CD14-positive monocyte (primary cell): ENCODE measurements around the gene PCNT. TPM values are rescaled to one million over a fixed set of nuclear protein-coding genes. Genes with fewer than 3 reads are reported as not detected.

ENCODE experiments used
- DNase-seq, 3 donors: peaks; one replicate each; pipeline ENCODE4 v3.0.0-alpha.2; 2011 to 2022
- H2AFZ ChIP-seq: 2 replicates; pipeline ENCODE4 v1.6.0; 2012; ENCODE audit warnings: mild to moderate bottlenecking, low read depth, low read length, inconsistent platforms; ENCODE audit not compliant: insufficient read depth, poor library complexity, severe bottlenecking
- H3K27ac ChIP-seq, 2 donors: 1 replicate in 1 of 2; 2 replicates in 1 of 2; pipeline ENCODE4 v1.5.1; 2012 to 2013; ENCODE audit warnings: low read length in 2 of 2, control low read depth in 1 of 2, inconsistent platforms in 1 of 2, low read depth in 1 of 2, mild to moderate bottlenecking in 1 of 2
- H3K27me3 ChIP-seq, 2 donors: one replicate each; pipeline versions ENCODE4 v1.6.0 to v1.6.1; 2011 to 2013; ENCODE audit warnings: low read length in 2 of 2; ENCODE audit not compliant: control insufficient read depth in 2 of 2, insufficient read depth in 2 of 2
- H3K36me3 ChIP-seq, 2 donors: replicated peaks in 1 of 2; 1 replicate in 1 of 2; 2 replicates in 1 of 2; pipeline versions ENCODE4 v1.5.1 to v1.6.1; 2012 to 2013; ENCODE audit warnings: low read length in 2 of 2, control low read depth in 1 of 2, inconsistent platforms in 1 of 2, mild to moderate bottlenecking in 1 of 2; ENCODE audit not compliant: insufficient read depth in 2 of 2, control insufficient read depth in 1 of 2
- H3K4me1 ChIP-seq, 2 donors: 1 replicate in 1 of 2; 2 replicates in 1 of 2; pipeline versions ENCODE4 v1.5.1 to v1.6.1; 2012 to 2013; ENCODE audit warnings: low read length in 2 of 2, control low read depth in 1 of 2, inconsistent platforms in 1 of 2, mild to moderate bottlenecking in 1 of 2, moderate library complexity in 1 of 2; ENCODE audit not compliant: insufficient read depth in 2 of 2, control insufficient read depth in 1 of 2
- H3K4me2 ChIP-seq: replicated peaks from 2 replicates; pipeline ENCODE3; 2012; ENCODE audit warnings: low read length, moderate library complexity, mild to moderate bottlenecking; ENCODE audit not compliant: poor library complexity, severe bottlenecking; ENCODE audit errors: extremely low read depth
- H3K4me3 ChIP-seq, 3 experiments: fragments of 200-600 bp in 1 of 3; sonication (generic) in 1 of 3; replicated peaks in 1 of 3; 1 replicate in 2 of 3; 2 replicates in 1 of 3; pipeline ENCODE4 v1.5.1; 2011 to 2013; ENCODE audit warnings: low read length in 3 of 3, mild to moderate bottlenecking in 3 of 3, control low read depth in 2 of 3, low read depth in 2 of 3, inconsistent platforms in 1 of 3, moderate library complexity in 1 of 3
- H3K79me2 ChIP-seq: 2 replicates; pipeline ENCODE4 v1.6.0; 2012; ENCODE audit warnings: mild to moderate bottlenecking, control low read depth, inconsistent platforms, low read length, moderate library complexity; ENCODE audit not compliant: insufficient read depth
- H3K9ac ChIP-seq: 2 replicates; pipeline ENCODE4 v1.6.0; 2017; ENCODE audit warnings: low read length, mild to moderate bottlenecking; ENCODE audit not compliant: insufficient read depth, poor library complexity, severe bottlenecking
- H3K9me3 ChIP-seq, 2 donors: replicated peaks in 1 of 2; 1 replicate in 1 of 2; 2 replicates in 1 of 2; pipeline versions ENCODE4 v1.5.1 to v1.6.1; 2012 to 2013; ENCODE audit warnings: low read length in 2 of 2, control low read depth in 1 of 2; ENCODE audit not compliant: control insufficient read depth in 1 of 2, insufficient read depth in 1 of 2
- H4K20me1 ChIP-seq: 2 replicates; pipeline ENCODE4 v1.6.0; 2012; ENCODE audit warnings: mild to moderate bottlenecking, low read length, control low read depth, moderate library complexity; ENCODE audit not compliant: insufficient read depth
- H3K27ac Mint-ChIP-seq, 7 donors: one replicate each; pipeline ENCODE4 v1.8.0; 2020; ENCODE audit warnings: mild to moderate bottlenecking in 7 of 7, mixed read lengths in 7 of 7, moderate library complexity in 6 of 7, inconsistent platforms in 2 of 7
- H3K27me3 Mint-ChIP-seq, 3 donors: one replicate each; pipeline ENCODE4 v1.8.0; 2021 to 2022; ENCODE audit warnings: low read depth in 3 of 3, mild to moderate bottlenecking in 3 of 3, mixed read lengths in 3 of 3, moderate library complexity in 3 of 3, inconsistent platforms in 1 of 3
- H3K36me3 Mint-ChIP-seq, 2 donors: one replicate each; pipeline ENCODE4 v1.8.0; 2020; ENCODE audit warnings: mixed read lengths in 2 of 2, inconsistent platforms in 1 of 2, mild to moderate bottlenecking in 1 of 2
- H3K4me1 Mint-ChIP-seq: one replicate; pipeline ENCODE4 v1.8.0; 2020; ENCODE audit warnings: mild to moderate bottlenecking, mixed read lengths
- H3K4me3 Mint-ChIP-seq, 2 donors: one replicate each; pipeline ENCODE4 v1.8.0; 2020; ENCODE audit warnings: mild to moderate bottlenecking in 2 of 2, mixed read lengths in 2 of 2, moderate library complexity in 1 of 2
- H3K9me3 Mint-ChIP-seq, 7 donors: one replicate each; pipeline ENCODE4 v1.8.0; 2020 to 2022; ENCODE audit warnings: mixed read lengths in 7 of 7, mild to moderate bottlenecking in 6 of 7, moderate library complexity in 6 of 7, inconsistent platforms in 2 of 7
- WGBS: methylation state at CpG from one replicate; pipeline ENCODE4 v1.1.5; 2013; ENCODE audit warnings: missing lambda C conversion rate; ENCODE audit not compliant: insufficient coverage; 5-methylcytosine and 5-hydroxymethylcytosine counted together
- intact Hi-C, 2 donors: fragments of 100-400 bp; cut with micrococcal nuclease; formaldehyde crosslinking; loops; one replicate each; pipeline versions ENCODE4 v1.15.0 to v1.15.1; 2023
- polyA plus RNA-seq, 3 donors: library from polyadenylated mRNA; depleted of rRNA in 1 of 3; unstranded in 2 of 3; stranded (reverse) in 1 of 3; fragments of 300-500 nt in 2 of 3; fragments of >200 nt in 1 of 3; fragmentation: Illumina TruSeq in 2 of 3; gene quantifications; 1 replicate in 2 of 3; 2 replicates in 1 of 3; pipeline ENCODE4 v1.2.3, GENCODE V29; 2012 to 2021
- TF ChIP-seq, protein P1 (sequence below): fragments of 200-600 bp; IDR thresholded peaks from one replicate; pipeline ENCODE4 v1.8.0; 2022; ENCODE audit warnings: antibody characterized with exemption, mild to moderate bottlenecking

Gene PCNT
- polyA plus RNA-seq, 3 donors: 4.2 to 16.3 (median 5.1) TPM

GRCh38 chr21:46384556-46384955 lies 60.6 kb downstream of the PCNT start:
- intact Hi-C loops: no loop called here
- H3K79me2 ChIP-seq: peaks cover 28% of the 10 kb centered on the region
- no peak overlapping the region for H3K9ac ChIP-seq
- peaks cover 16 to 28% of the 10 kb centered on the region in 2 donors for H3K9me3 ChIP-seq
- no peak overlapping the region for H3K4me2 ChIP-seq
- Mint-ChIP-seq H3K27ac (peak overlapping the region in 1 of 7 donors; percentile 7), H3K36me3 (peaks cover 70 to 90% of the 10 kb centered on the region in 2 donors), H3K4me3 (no peak overlapping the region), H3K27me3 (peaks cover 0 to 4% (median 4%) of the 10 kb centered on the region in 3 donors), H3K9me3 (peaks cover 12 to 42% (median 29%) of the 10 kb centered on the region in 7 donors), H3K4me1 (no peaks in the 10 kb centered on the region)
- no peaks in the 10 kb centered on the region for H4K20me1 ChIP-seq
- no peaks in the 10 kb centered on the region for H3K4me1 ChIP-seq
- over 99% methylated on average over 24 of the region's 24 CpGs for WGBS
- TF ChIP-seq, protein P1, sequence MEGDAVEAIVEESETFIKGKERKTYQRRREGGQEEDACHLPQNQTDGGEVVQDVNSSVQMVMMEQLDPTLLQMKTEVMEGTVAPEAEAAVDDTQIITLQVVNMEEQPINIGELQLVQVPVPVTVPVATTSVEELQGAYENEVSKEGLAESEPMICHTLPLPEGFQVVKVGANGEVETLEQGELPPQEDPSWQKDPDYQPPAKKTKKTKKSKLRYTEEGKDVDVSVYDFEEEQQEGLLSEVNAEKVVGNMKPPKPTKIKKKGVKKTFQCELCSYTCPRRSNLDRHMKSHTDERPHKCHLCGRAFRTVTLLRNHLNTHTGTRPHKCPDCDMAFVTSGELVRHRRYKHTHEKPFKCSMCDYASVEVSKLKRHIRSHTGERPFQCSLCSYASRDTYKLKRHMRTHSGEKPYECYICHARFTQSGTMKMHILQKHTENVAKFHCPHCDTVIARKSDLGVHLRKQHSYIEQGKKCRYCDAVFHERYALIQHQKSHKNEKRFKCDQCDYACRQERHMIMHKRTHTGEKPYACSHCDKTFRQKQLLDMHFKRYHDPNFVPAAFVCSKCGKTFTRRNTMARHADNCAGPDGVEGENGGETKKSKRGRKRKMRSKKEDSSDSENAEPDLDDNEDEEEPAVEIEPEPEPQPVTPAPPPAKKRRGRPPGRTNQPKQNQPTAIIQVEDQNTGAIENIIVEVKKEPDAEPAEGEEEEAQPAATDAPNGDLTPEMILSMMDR: no peak
- no peak overlapping the region for H2AFZ ChIP-seq
- no peak overlapping the region for H3K4me3 ChIP-seq
- H3K36me3 ChIP-seq: peaks cover 47 to 82% of the 10 kb centered on the region in 2 donors
- no peak for DNase-seq
- H3K27me3 ChIP-seq: no peaks in the 10 kb centered on the region
- H3K27ac ChIP-seq: no peak overlapping the region

DNA sequence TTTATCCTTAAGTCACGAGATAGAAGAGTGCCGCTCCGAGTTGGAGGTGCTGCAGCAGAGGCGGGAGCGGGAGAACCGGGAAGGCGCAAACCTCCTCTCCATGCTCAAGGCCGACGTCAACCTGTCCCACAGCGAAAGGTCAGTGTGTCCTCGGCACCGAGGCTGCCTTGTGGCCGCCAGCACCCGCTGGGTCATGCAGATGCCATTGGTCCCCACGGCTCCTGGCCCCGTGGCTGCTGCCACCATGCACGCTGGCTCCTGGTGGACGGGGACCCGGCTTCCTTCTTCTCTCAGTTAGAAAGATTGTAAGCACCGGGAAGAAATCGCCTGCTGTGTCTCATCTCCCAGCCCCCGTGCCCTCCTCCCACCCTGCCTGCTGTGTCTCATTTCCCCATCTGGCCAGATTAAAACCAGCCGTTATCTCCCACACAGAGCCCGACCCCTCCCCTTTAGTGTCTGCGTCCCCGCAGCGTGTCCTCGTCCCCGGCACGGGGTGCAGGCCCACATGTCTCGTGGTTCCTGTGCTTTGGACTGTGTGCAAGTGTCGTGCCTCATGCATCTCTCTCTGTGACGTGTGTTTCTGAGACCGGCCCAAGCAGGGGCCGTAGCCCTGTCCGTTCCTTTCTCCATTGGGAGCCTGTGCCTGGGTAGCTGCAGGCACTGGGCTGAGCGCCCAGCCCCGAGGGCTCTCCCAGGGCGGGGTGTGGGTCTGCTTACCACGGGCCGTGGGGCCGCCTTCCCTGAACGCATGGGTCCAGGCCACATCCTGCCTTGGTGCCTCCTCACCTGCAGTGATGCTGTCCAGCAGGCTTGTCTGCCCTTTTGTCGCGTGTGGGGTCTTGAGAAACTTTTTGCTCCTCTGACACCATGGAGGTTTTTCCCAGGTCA lies 62.1 kb downstream of the PCNT start:
- TF ChIP-seq, protein P1: no peak
- Histone ChIP-seq H3K9ac (no peak overlapping the region), H3K79me2 (peaks cover 16% of the 10 kb centered on the region), H3K4me2 (no peak overlapping the region), H3K36me3 (peaks cover 62 to 94% of the 10 kb centered on the region in 2 donors), H3K27ac (no peak overlapping the region), H2AFZ (no peak overlapping the region), H3K9me3 (peaks cover 16 to 28% of the 10 kb centered on the region in 2 donors), H3K4me1 (no peaks in the 10 kb centered on the region), H4K20me1 (no peaks in the 10 kb centered on the region), H3K27me3 (no peaks in the 10 kb centered on the region), H3K4me3 (no peak overlapping the region)
- Mint-ChIP-seq H3K9me3 (peaks cover 12 to 35% (median 29%) of the 10 kb centered on the region in 7 donors), H3K27ac (no peak overlapping the region), H3K27me3 (peaks cover 0 to 4% (median 0%) of the 10 kb centered on the region in 3 donors), H3K36me3 (peaks cover 79 to 98% of the 10 kb centered on the region in 2 donors), H3K4me3 (no peak overlapping the region), H3K4me1 (no peaks in the 10 kb centered on the region)
- 88% methylated on average over 45 of the region's 45 CpGs for WGBS
- no peak for DNase-seq
- intact Hi-C loops: no loop called here
